HG03575 (cell line): ENCODE results near the gene PTDSS2.

ENCODE experiments used
- ATAC-seq: cut with Tn5 transposase; IDR thresholded peaks from one replicate; pipeline ENCODE4 v1.9.1; 2021; ENCODE audit not compliant: unreplicated experiment, insufficient number of reproducible peaks, low FRiP score; ENCODE audit errors: extremely low read depth

The PTDSS2 gene

DNA sequence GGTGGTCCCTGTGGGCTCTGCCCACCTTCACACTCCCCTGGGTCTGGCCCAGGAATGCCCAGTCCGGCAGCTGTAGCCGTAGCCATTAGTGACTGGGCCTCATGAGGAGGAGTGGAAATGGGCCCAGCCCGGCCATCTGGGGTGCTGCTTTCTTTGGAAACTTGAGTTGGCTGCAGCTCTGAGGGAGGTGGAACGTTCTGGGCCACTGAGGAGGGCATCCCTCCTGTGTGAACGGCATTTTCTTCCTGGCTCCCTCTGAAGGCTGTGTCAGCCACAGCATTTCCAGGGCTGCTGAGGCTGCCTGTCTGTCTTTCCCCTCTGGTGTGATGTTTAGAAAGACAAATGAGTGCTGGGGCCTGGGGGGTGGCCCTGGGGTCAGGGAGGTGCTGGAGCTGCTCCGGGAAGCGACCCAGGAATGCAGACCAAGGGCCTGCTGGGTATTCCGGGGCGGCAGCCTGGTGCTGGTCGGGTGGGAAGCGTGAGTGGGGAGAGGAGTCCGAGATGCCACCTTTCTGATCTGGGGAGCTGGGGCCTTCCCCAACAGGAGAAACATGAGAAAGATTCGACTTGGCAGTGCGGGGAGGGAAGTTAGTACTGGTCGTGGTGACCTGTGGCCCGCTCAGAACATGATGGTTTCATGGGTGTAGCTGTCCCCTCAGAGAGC, 27.1 kb downstream of the PTDSS2 start:
- no peak for ATAC-seq

DNA sequence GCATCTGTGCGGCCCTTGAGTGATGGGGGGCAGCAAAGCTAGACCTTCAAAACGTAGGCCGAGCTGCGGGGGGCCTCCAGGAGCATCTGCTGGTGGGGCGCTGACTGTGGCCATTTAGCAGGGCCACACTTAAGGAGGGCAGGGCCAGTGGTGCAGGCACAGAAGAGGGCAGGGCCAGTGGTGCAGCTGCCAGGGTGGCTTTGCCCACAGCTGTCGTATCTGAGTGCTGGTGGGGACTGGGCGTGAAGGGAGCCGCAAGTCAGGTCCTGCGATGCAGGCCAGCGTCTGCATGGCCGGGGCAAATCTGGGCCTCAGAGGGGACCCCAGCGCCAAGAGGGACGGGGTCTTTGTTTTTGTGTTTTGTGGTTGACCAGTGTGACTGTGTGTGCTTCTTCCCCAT, 29.2 kb downstream of the PTDSS2 start:
- ATAC-seq = no peak

DNA sequence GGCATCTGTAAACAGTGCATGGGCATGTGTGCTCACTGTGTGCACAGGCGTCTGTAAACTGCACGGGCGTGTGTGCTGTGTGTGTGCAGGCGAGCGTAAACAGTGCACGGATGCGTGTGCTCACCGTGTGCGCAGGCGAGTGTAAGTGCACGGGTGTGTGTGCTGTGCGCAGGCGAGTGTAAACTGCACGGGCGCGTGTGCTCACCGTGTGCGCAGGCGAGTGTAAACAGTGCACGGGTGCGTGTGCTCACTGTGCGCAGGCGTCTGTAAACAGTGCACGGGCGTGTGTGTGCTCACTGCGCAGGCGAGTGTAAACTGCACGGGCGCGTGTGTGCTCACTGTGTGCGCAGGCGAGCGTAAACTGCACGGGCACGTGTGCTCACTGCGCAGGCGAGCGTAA, 34.5 kb downstream of the PTDSS2 start:
- no peak for ATAC-seq

DNA sequence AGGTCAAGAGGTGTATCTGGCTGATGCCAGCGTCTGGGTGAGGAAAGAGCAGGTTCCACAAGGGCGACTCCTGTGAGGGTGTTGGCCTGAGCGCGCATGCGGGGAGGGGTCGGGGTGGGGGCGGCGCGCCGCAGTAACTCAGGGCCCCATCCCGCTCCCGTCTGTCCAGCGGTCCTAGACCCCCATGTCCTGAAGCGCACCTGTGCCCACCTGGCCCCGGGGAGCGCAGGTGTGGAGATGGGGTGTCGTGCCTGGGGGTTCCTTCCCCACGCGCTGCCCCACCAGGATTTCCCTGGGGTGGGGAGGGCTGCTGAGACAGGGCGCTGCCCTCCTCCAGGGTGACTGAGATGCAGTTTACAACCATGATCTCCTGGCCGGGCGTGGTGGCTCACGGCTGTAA, 36.1 kb downstream of the PTDSS2 start:
- ATAC-seq = no peak

DNA sequence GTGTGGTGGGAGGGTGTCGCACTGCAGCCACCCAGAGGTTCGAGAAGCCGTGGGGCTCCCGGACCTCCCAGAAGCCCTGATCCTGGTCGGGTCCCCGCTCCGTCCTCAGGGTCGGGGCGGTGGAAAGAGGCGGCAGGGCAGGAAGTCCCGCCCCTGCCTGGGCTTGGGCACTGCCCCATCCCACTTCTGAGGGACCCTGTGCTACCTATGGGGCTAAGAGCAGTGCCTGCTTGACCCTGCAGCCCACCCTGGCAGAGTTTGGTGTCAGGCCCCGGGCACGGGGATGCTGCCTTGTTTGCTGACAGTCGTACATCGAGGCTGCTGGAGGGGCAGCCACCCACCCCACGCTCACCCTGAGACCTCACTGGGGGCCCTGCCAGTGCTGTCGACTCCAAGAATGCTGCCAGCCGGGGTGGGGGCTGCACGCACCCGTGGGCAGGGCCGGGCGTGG, 37.5 kb downstream of the PTDSS2 start:
- no peak for ATAC-seq

DNA sequence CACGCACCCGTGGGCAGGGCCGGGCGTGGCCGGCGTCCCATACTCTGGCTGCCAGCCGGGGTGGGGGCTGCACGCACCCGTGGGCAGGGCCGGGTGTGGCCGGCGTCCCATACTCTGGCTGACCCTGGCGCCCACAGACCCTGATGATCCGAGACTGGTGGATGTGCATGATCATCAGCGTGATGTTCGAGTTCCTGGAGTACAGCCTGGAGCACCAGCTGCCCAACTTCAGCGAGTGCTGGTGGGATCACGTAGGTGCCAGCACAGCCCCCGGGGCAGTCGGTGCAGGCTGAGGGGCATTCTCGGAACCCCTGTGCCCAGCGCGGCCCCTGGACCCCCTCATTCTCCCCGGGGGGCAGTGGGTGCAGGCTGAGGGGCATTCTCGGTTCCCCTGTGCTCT, 38.0 kb downstream of the PTDSS2 start:
- ATAC-seq = no peak

DNA sequence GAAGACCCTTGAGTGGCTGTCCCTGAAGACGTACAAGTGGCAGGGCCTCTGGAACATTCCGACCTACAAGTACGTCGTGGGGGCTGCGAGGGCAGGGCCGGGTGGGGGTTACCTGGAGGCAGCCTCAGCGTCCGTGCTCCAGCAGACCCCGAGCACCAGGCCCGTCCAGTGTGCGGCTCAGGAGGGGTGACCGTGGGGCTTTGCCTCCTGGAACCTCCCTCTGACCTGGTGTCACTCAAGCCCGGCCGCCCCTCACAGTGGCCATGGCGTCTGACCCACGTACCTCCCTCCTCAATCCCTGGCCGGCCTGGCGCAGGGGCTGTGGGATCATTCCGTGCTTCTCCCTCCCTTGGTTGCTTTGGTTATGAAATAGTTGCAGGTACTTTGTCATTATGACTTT, 38.5 kb downstream of the PTDSS2 start:
- ATAC-seq = no peak

DNA sequence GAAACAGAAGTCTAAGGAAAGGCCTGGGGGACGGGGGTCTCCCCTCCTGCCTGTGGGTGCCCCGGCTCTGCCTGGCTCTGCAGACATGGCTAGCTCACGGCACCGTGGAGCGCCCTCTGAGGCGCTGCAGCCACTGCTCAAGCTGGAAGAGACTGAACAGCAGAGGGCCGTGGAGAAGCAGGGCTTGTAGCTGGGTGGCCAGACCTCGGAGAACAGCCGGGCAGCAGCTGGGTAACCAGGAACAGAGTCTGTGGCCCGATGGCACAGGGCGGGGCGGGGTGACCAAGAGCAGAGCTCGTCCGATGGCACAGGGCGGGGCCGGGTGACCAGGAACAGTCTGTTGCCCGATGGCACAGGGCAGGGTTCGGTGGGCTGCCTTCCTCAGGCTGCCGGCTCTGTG, 38.9 kb downstream of the PTDSS2 start:
- ATAC-seq = no peak

DNA sequence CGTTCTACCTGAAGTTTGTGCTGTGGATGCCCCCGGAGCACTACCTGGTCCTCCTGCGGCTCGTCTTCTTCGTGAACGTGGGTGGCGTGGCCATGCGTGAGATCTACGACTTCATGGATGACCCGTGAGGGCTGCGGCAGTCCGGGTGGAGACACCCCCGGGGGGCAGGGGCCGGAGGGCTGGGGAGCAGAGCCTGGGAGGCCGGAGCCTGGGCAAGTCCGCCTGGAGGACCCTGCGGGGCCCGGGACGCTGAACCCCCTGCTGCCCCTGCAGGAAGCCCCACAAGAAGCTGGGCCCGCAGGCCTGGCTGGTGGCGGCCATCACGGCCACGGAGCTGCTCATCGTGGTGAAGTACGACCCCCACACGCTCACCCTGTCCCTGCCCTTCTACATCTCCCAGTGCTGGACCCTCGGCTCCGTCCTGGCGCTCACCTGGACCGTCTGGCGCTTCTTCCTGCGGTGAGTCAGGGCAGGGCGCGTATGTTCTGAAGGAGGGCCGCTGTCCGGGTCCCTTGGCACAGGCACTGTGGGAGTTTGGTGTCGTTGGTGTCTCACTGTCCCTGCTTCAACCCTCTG, 39.6 kb downstream of the PTDSS2 start:
- no peak for ATAC-seq

DNA sequence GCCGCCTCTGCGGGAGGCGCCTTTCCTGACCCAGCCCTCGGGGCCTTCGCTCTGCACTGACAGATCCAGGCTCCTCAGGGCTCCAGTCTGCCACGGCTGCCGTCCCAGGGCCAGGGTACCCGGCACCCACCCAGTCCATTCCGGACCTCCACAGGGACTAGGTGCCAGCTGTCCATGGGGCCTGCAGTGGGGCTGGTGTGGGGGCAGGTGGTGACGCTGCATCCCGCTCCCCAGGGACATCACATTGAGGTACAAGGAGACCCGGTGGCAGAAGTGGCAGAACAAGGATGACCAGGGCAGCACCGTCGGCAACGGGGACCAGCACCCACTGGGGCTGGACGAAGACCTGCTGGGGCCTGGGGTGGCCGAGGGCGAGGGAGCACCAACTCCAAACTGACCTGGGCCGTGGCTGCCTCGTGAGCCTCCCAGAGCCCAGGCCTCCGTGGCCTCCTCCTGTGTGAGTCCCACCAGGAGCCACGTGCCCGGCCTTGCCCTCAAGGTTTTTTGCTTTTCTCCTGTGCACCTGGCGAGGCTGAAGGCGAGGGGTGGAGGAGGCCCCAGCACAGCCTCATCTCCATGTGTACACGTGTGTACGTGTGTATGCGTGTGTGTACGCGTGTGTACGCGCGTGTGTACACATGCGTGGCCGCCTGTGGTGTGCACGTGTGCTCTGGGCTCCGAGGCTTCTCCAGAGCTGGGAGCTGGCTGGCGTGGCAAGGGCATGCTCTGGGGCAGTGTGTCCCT, 40.3 kb downstream of the PTDSS2 start:
- ATAC-seq = no peak

DNA sequence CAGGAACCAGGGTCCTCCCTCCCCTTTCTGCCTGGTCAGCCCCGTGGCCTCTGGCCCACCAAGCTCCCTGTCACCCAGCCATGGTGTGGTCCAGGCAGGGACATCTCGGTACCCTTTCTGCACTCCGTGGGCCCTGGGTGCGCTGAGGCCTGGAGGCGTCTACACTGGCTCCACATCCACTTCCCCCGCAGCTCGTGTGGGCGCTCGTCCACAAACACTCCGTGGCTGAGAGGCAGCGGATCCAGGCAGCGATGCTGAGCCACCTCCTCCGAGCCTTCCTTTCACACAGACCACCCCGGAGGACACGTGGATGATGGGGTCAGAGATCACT, 40.8 kb downstream of the PTDSS2 start:
- no peak for ATAC-seq

DNA sequence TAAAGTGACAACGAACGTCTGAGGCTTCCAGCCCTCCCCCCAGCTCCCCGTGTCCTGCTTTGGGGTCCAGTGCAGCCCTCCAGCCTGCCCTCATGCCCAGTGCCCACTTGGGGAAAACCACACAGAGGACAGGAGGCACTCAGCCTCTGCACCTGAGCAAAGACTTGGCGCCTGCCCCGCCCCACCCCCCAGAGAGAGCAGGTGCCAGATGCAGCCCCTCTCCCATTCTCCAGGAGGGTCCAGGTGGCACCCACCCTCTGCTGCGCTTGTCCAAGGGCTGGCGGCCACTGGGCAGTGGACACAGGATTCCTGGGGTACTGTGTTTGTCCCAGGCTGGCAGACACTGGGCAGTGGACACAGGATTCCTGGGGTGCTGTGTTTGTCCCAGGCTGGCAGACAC, 41.3 kb downstream of the PTDSS2 start:
- ATAC-seq = no peak

DNA sequence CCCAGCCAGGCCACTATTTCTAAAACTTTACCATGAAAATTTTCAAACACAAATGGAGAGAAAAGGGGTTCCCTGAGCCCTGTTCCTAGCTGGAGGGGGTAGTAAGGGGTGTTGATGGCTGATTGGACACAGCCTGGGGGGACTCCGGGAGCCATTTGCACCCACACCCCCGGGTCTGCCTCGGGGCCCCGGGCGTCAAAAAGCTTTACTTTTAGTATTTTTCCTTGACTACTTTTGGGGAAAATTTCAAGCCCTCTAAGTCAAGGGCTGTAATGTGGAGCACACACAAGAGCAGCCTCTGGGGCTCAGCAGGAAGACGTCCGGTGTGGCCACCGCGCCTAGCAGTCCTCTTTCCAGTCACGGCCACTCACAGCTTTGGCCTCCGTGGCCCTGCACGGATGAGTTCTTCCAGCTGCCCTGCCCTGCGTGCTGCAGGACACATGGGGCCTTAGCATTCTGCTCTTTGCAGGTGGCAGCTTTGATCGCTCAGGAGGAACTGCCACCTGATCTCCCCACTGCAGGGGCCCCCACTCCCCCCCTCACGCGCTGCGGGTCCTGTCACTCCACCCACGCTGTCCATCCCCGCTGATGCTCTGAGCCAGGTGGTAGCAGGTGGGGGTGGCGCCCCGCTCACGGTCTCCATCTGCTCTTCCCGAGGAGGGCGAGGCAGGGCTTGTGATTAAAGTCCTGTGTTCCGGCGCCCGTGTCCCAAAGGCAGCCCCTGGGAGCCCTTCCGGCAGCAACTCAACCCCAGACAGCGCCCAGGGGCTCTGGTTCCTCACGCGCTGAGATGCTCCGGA, 42.5 kb downstream of the PTDSS2 start:
- ATAC-seq = no peak

DNA sequence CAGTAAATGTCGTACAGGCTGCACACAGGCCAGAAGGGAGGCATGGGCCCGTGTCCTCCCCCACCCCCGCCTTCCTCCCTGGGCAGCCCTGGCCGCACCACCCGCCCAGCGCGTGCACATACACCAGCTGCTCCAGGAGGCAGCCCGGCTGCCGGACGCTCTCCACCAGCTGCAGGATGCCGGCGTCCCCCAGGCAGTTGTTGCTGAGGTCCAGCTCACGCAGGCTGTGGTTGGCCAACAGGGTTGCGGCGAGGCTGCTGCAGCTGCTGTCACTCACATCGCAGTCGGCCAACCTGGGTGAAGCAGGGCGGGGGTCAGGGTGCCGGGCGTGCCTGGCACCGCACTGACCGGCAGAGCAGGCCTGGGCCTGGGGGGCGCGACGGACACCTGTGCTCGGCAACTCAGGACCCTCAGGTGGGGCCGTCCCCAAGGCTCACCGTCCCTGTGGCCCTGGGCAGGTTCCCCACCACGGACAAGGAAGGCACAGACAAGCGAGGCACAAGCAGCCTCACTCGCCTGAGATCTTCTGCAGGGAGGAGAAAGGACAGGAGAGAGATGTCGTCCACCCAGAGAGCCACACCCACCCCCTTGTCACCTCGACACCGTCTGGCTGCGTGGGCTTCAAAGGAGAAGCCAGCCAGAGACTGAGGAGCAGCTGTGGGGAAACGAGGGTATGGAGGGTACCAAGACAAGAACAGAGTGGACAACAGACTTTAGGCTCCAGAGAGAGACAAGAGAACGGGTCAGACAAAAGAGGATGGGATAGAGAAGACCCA, 44.9 kb downstream of the PTDSS2 start:
- no peak for ATAC-seq

DNA sequence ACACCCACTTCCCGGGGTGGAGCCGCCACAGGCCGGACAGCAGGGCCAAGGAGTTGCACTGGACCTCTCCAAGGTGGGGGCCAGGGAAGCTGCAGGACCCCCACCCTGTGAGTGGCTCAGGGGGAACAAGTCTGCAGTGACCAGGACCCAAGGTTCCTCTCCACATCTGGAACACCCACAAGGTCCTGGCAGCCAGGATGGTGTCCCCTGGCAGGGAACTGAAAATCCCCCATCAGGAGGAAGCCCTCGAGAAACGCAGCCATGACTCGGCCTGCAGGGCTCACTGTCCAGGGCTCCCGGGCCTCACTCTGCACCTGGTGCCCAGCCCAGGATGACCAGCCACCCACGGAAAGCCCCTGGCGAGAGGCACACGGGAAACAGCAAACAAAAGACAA, 45.5 kb downstream of the PTDSS2 start:
- no peak for ATAC-seq

DNA sequence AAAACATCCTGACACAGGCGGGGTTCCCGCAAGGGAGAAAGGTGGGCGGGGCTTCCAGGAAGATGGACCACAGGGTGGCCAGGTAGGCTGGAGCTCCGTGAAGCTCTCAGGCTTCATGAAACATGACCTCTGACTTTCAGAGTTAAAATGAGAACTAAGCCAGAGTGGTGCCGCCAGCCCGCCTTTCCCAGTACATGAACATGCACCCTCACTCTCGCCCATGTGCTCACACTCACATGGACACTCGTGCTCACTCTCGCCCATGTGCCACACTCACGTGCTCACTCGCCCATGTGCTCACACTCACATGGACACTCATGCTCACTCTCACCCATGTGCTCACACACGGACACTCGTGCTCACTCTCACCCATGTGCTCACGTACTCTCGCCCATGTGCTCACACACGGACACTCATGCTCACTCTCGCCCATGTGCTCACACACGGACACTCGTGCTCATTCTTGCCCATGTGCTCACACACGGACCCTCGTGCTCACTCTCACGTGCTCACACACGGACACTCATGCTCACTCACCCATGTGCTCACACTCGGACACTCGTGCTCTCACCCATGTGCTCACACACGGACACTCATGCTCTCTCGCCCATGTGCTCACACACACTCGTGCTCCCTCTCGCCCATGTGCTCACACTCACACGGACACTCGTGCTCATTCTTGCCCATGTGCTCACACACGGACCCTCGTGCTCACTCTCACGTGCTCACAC, 46.9 kb downstream of the PTDSS2 start:
- ATAC-seq = no peak

DNA sequence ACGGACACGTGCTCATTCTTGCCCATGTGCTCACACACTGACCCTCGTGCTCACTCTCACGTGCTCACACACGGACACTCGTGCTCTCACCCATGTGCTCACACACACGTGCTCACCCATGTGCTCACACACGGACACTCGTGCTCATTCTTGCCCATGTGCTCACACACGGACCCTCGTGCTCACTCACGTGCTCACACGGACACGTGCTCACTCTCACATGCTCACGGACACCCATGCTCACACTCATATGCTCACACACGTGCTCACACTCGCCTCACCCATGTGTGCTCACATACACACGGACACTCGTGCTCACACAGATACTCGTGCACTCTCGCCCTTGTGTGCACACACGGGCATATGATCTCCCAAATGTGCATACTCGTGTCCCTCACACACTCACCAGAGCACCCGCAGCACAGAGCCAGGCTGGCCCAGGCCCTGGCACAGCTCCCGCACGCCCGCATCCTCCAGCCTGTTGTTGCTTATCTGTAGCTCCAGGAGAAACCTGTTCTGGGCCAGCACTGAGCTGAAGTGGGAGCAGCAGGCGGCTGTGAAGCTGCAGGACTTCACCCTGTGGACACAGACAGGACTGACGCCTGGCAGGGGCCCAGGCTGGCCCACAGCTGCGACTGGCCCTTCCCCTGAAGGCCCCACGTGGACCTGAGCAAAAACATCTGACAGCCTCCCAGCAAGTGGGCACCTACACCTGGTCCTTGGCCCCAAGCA, 47.7 kb downstream of the PTDSS2 start:
- no peak for ATAC-seq
